LNCAP (cell line): ENCODE measurements around the gene TMEM41A.

Experiments
- TF ChIP-seq, protein P1 (sequence below): fragments of 450-650 bp; IDR thresholded peaks from 2 replicates; pipeline ENCODE4 v1.5.1; 2017; ENCODE audit warnings: mild to moderate bottlenecking

Gene TMEM41A

DNA sequence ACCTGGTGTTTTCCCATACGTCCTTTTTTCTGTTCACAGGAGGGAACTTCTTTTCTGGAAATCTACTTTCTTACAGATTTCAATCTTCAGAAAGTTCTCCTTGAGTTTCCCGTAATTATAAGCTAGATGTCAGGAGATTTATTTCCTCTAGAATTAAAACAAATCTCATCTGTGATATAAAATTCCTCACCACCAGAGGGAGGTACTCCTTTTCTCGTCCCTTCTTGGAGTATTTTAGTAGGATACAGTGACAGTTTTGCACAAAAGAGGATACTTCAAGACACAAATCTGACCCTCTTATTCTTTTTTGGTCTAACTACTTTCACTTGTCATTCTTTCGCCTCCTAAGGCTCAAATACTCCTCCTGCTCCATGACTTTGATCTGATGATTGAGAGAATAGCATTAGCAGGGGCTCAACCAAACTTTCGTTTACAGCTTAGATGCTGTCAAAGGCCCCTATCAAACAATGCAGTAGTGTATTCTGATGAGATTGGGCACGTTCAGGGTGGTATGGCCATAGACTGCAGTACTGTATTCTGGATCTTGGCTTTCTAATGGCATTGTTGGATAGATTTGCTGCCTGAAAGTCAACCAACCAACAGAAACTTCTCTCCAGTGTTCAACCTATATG is 38.0 kb downstream of the TMEM41A start:
- TF ChIP-seq, protein P1, sequence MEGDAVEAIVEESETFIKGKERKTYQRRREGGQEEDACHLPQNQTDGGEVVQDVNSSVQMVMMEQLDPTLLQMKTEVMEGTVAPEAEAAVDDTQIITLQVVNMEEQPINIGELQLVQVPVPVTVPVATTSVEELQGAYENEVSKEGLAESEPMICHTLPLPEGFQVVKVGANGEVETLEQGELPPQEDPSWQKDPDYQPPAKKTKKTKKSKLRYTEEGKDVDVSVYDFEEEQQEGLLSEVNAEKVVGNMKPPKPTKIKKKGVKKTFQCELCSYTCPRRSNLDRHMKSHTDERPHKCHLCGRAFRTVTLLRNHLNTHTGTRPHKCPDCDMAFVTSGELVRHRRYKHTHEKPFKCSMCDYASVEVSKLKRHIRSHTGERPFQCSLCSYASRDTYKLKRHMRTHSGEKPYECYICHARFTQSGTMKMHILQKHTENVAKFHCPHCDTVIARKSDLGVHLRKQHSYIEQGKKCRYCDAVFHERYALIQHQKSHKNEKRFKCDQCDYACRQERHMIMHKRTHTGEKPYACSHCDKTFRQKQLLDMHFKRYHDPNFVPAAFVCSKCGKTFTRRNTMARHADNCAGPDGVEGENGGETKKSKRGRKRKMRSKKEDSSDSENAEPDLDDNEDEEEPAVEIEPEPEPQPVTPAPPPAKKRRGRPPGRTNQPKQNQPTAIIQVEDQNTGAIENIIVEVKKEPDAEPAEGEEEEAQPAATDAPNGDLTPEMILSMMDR = peak; percentile 60; the same call in 1 of the 2 replicates

DNA sequence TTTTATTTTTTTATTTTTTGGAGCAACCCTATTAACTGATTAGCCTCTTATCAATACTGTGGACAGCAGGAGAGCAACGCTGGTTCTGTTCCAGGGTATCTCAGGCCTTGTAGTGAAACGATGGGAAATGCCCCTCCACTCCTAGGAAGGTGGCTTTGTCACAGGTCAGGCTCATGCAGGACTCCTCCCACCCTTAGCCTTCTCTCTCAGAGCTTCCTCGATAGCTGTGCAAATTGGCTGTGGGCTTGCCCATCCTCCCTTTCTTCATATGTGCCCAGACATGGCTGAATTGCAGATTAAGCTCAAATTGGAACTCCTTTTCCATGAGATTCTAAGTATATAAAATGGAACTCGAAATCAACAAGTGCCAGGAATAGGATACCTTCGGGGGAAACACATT is 38.5 kb downstream of the TMEM41A start:
- TF ChIP-seq, protein P1 = no peak

DNA sequence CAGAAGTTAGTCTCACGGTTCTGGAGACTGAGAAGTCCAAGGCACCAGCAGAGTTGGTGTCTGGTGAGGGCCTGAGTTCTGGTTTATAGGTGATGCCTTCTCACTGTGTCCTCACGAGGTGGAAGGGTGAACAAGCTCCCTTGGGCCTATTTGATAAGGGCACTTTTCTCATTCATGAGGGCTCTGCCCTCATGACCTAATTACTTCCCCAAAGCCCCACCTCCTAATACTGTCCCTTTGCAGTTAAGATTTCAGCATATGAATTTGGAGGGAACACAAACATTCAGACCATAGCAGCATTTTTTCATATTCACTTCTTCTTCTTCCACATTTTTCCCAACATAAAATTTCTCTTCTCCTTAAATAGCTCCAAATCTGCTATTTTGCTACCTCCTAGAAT is 41.5 kb downstream of the TMEM41A start:
- TF ChIP-seq, protein P1 = no peak

DNA sequence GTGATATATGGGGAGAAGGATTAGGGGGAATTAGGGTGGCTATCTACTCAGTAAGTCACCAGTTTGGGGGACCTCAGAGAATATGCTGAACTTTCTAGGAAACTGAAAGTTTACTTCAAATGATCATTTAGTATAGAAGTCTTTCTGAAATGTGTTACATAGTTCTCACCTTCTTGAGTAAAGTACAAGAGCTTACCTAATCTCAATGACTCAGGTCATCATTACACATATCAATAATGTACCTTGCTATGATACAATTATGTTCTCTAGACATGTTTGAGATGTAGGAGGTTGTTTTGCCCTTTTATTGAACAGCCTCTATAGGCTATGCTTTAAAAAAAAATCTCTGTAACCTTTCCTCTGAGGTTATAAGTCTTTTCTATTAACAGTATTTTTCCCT is 50.7 kb downstream of the TMEM41A start:
- TF ChIP-seq, protein P1 = no peak

DNA sequence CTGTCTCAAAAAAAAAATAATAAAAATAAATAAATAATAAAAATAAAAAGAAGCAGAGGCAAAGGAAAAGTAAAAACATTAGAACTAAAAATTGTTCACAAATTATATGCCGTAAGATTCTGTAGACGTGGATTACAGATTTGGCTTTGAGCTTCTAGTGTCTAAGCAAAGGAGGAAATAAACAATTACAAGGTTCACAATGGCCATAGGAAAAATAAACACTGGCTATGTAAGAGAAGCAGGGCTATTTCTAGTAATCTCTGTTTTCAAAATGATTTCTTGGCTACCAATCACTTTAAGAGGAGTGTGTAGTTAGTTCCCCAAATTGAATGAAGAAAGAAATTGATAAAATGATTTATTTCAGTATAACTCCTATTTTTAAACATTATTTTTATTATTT is 54.5 kb downstream of the TMEM41A start:
- TF ChIP-seq, protein P1 = no peak

DNA sequence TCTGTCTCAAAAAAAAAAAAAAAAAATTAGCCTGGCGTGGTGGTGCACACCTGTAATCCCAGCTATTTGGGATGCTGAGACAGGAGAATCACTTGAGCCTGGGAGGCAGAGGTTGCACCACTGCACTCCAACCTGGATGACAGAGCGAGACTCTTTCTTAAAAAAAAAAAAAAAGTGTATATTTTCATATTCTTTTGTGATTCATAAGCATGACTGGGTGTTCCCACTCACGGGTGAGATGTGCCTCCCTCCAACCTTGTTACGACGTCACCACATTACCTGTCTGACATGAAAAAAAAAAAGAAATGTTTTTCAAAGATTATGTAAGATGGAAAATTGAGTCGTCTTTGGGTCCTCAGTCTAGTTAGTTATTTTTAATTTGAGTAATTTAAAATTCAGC is 56.8 kb downstream of the TMEM41A start:
- TF ChIP-seq, protein P1 = no peak

DNA sequence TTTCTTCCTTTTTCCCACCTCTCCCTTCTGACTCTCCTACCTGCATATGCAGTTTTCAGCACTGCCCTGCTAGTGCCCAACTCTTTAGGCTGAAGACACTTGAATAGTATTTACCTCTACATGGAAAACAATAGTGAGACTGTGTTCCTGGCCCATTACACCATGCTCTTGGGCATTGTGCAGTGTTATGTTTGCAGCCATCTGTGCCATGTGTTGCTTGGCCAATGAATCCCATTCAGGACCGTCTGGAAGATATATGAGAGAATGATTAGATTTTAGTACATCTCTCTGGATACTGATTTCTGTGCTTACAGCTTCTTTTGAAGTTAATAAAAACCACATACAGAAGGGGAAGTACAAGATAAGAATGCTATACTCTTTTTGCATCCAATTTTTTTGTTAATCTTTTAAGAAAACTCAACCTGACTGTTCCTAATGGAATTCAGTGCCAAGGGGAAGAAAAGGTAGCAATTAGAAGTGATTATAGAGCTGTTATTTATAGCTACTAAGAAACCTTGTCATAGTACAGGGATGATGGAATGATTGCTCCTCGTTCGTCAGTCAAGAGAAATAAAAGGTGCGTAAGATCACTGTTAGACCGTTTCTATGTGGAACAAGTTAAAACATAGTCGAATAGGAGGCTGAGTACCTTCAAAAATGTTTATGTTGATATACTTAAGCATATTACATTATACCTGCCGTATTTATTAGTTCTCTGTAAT is 58.9 kb downstream of the TMEM41A start:
- TF ChIP-seq, protein P1 = no peak
